ENCODE results near the gene PIEZO1.

The PIEZO1 gene

GRCh38 chr16:88715312-88716190, 69.5 kb downstream of the PIEZO1 start:
- DNase-seq: no peak

- DNase-seq: no peak
These were observed 70.4 kb downstream of the PIEZO1 start for GRCh38 chr16:88714420-88715302.

GRCh38 chr16:88713568-88714419, 71.2 kb downstream of the PIEZO1 start:
- no peak for DNase-seq

GRCh38 chr16:88713054-88713453, 72.0 kb downstream of the PIEZO1 start:
- DNase-seq: no peak

- no peak for DNase-seq
These were observed 72.5 kb downstream of the PIEZO1 start for GRCh38 chr16:88712362-88712979.

- no peak for DNase-seq
These were observed 73.2 kb downstream of the PIEZO1 start for GRCh38 chr16:88711750-88712340.

GRCh38 chr16:88710556-88710955, 74.5 kb downstream of the PIEZO1 start:
- no peak for DNase-seq

- DNase-seq: no peak
These were observed 77.8 kb downstream of the PIEZO1 start for GRCh38 chr16:88706965-88707826.

GRCh38 chr16:88706229-88706964, 78.6 kb downstream of the PIEZO1 start, which contains the start of the genes CTU2 and RNF166:
CTU2 (plus strand) TSS chr16:88706503; CDS start chr16:88706531, 28 bp downstream.
RNF166 (minus strand) TSS chr16:88706408; CDS start chr16:88706325, 83 bp downstream.
- DNase-seq: peak; percentile 84

- DNase-seq: peak; percentile 32
These were observed 79.2 kb downstream of the PIEZO1 start for GRCh38 chr16:88705801-88706228.

GRCh38 chr16:88705076-88705684, 79.8 kb downstream of the PIEZO1 start:
- DNase-seq: no peak

- DNase-seq: no peak
These were observed 81.3 kb downstream of the PIEZO1 start for GRCh38 chr16:88703486-88704309.

- DNase-seq: no peak
These were observed 82.4 kb downstream of the PIEZO1 start for GRCh38 chr16:88702371-88703210.

- DNase-seq: no peak
These were observed 83.2 kb downstream of the PIEZO1 start for GRCh38 chr16:88701581-88702370.

GRCh38 chr16:88700636-88701482, 84.2 kb downstream of the PIEZO1 start:
- no peak for DNase-seq

- no peak for DNase-seq
These were observed 84.7 kb downstream of the PIEZO1 start for GRCh38 chr16:88700322-88700635.

Measured in NCI-H69 (cell line).